HG03575 (cell line): ENCODE measurements around the gene ZC3H12C.
A peak's percentile ranks its signal among the peaks of the same experiment; 100 is the strongest.

Source experiments
- ATAC-seq: cut with Tn5 transposase; IDR thresholded peaks from one replicate; pipeline ENCODE4 v1.9.1; 2021; ENCODE audit not compliant: unreplicated experiment, insufficient number of reproducible peaks, low FRiP score; ENCODE audit errors: extremely low read depth

Gene ZC3H12C

DNA sequence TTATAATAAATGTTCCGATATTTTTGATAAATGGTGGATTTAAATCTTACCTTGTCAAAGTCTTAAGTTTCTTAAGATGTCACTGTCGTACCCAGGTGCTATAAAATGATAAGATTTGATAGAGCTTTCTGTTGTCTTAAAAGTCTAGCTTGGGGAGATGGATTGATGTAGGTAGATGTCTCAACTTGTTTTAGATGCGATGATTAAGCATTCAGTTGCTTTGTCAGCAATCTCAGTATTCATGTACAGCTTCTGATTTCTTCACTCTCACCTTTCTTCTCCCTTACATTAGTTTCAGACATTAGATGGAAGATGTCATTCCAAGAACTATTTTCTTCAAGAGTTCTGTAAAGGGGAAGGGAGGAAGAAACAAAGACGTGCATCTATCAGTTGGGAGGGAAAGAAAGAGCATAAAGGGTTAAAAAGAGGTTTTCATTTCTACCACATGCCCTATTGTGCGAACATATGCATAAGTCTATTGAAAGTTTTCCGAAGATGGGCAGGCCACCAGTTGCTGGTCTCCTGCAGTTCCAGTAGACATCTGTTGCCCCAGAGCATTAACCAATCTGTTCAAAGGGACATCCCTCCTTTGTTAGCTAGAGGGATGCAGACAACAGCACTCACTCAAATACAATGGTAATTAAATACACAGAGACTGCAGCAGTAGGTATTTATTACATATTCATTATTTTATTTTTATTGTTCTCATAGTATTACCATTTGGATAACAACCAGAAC lies 38.4 kb downstream of the ZC3H12C start:
- no peak for ATAC-seq

DNA sequence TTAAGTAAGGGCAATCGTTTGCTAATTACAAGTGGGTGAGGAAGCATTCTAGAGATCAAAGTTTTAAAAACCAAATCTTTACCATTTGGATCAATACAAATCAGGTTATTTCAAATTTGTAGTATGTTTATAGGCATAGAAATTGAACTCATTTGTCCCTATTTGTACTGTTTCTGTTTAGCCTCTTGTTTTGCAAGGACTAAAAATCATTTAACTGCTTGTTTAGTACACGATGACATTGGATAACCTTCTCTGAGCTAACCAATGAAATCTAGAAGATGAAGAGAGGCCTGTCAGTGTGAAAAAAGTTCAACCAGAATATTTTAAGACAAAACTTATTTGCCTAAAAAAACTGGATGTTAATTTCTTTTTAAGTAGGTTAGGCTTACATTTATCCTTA lies 40.0 kb downstream of the ZC3H12C start:
- no peak for ATAC-seq

DNA sequence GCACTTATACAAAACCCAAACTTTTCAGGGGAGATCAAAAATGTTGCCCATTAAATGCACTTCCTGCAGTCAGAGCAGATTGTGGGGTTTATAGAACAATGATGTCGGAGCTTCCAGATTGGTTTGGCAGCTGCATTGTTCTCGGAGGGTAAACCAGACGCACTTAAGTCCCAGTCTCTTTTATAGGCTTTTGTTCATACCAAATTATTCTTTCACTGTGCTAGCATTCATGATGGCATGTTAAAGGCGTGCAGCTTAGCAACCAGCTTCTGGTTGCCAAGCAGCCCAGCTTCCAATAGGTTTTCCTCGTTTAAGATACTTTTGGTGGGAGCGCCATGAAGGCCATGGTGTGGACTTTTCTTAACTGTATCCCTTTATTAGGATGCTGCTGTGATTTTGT lies 40.9 kb downstream of the ZC3H12C start:
- ATAC-seq: no peak

DNA sequence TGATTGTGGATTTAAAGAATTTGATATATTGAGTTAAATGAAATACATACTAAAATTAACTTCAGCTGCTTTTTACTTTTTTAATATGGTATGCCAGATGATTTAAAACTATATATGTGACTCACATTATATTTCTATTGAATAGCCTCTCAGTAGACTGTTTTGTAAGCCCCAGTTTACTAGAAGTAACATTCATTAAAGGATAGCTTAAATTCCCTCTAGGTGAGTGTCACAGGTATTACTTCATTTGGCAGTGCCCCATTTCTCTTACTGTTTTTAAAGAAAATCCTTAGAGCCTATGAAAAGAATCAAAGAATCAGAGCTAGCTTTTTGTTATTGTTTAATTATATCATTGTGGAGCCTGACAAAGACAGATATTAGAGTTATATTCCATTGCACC lies 48.6 kb downstream of the ZC3H12C start:
- no peak for ATAC-seq

DNA sequence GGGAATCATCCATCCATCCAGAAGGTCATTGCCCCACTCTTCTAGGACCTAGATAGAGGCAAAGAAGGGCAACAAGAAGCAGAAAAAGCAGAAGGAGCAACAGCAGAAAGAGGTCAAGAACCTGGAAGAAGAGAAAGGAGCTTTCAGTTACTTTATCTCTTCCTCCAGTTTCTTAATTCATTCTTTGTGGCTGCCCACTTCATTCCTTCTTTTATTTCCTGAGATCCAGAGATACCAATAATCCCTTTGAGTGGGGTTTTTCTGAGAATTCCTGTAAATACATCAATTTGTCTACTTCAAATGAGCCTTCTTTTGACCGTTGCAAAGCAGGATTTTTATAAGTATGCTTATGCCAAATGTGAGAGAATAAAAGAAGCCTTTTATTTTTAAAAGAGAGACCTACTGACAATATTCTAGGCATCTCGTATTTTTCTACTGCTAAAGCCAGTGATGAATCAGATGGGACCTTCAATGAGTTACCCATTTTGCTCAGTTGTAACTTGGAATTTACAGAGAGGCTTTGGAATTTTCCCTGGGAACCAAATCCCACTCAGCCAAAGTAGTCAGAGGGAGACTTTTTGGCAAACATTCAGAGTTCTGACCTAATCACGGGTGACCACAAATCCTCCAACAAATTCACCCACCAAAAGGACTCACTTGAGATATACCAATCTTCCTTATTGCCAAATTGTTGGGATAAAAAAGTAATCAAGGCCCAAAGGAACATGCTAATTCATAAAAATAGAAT lies 54.9 kb downstream of the ZC3H12C start:
- ATAC-seq: no peak

DNA sequence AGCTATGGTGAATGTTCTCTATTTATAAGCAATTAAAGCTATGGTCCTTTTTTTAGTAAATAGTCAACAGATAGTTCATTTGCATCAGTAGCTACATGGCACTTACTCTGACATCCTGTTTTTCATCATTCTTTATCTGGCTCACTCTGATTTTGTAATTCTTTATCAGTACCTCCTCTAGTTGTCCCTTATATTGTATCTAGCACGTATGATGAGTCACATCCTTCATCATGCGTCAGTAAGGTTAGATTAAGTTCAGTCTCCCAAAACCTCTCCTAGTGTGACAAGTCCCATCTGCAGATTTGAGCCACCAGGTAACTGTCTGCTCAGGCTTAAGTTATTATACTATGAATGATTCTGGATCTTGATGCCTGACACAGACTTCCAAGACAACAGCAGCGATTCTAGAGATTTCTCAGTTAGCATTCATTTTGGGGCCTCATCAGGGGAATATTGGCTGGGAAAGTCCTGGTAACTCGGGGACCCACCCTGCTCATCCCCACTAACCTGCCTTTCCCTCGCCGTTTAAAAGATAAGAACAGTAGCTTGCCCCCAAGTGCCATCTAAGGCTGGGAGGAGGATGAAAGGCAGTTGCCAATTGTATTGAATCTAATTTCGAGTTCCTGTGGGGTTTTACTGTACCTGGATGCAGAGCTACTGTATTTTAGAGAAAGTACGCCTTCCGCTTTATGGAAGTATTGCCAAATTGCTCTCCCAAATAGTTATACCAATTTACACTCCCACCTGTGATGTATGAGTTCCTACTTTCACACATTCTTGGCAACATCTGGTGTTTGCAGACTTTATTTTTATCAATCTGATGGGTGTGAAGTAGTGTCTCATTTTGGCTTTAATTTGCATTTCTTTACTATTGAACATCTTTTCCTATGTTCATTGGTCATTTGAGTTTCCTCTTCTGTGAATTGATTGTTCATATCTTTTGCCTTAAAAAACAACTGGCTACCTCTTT lies 55.9 kb downstream of the ZC3H12C start:
- ATAC-seq: peak; percentile 48

DNA sequence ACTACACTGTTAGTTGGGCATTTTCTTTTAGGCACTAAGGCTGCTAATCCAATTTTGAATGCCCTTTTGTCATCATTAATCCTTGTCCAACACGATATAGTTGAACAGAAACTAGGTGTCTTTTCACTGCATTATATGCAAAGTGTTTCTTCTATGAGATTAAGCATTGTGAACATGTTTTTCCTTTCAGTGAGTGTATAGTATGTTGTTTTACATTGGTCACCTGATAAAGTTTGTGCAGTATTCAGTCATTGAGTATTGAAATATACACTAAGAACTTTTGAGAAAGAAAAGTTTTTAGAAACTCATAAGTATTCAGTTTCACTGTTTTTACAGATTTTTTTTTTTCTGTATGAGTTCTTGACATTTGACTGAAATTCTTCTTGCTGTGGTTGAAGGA lies 59.0 kb downstream of the ZC3H12C start:
- no peak for ATAC-seq

DNA sequence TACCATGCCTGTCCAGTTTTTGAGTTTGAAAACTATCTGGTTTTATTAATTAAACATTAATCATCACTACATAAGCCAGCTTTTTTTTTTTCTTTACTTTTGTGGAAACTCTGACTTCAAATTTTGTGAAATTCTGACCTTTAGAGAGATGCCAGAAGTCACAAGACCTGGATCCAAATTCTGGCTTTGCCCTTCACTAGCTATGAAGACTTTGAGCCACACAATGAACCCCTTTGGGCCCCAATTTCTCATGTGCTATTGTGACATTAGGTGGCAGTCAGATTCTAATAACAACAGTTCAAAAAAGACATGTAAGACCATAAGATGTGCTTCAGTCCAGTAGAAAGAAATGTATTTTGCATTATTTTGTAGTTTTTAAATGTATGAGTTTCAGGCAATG lies 60.3 kb downstream of the ZC3H12C start:
- no peak for ATAC-seq

DNA sequence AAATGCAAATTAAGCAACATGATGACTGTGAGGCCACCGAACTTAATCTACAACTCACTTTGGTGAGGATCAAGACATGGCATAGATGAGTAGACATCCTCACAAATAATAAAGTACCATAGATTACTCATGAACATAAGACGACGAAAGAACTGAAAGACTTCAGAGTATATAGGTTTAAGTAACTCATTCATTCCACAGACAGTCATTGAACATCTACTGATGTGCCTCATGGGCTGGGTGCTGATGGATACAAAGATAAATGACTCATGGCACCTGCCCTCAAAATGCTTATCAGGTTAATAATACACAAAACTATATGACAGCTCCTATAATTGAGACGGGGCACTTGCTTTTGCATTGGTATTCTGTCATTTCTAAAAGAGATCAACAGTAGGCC lies 63.3 kb downstream of the ZC3H12C start:
- ATAC-seq: no peak

DNA sequence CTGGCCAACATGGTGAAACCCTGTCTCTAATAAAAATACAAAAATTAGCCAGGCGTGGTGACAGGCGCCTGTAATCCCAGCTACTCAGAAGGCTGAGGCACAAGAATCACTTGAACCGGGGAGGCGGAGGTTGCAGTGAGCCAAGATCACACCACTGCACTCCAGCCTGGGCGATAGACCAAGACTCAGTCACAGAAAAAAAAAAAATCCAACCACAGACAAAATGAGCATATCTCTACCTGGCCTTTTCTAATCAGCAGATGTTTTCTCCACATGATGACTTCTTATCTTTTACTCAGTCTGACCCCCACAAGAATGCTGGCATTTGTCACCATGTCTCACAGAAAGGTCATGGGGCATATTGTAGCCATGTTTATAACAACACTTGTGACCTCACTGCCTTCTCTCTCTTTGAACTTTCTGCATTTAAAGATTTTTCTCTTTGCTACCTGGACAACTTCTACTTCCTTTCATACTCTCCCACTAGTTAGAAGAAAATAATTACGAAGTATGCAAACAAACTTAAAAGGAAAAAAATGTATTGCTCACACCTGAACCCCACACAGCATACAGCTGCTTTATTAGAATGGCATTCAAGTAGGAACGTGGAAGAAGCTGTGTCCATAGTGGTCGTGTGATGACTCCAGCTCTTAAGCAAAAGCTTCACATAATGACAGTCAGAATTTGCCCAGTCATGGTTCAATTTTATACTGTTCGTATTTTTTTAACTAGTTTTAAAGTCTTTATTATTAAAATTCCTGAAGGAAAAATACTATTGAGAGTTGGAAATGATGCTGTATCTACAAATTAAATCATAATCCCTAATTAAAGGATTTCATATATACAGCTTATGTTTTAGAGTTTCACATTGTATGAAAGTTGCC lies 65.4 kb downstream of the ZC3H12C start:
- no peak for ATAC-seq

DNA sequence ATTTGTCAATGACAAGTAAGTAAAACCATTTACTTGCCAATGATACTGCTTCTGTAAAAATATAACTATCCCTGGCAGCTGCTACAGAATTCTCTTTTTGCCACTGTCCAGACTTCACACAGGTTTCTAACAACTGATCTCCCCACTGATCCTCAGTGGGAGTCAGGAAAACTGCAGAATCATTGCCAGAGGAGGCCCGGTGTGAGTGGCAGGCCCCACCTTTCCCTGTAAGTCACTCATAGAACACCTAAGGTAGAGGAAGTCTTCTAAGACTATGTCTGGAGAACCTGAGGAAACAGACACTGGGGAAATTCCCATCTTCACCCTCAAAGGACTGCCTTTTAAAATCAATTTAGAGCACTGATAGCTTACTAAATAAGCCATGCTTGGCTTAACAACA lies 66.3 kb downstream of the ZC3H12C start:
- no peak for ATAC-seq

DNA sequence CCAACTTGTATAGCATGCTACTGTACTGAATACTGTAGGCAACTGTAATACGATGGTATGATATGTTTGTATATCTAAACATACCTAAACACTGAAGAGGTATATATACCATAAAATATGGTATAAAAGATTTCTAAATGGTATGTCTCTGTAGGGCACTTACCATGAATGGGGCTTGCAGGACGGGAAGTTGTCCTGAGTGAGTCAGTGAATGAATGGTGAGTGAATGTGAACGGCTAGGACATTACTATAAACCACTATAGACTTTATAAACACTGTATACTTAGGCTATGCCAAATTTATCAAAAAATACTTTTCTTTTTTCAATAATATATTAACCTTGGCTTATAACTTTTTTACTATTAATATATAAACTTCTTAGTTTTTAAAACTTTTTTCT lies 66.8 kb downstream of the ZC3H12C start:
- ATAC-seq: no peak

DNA sequence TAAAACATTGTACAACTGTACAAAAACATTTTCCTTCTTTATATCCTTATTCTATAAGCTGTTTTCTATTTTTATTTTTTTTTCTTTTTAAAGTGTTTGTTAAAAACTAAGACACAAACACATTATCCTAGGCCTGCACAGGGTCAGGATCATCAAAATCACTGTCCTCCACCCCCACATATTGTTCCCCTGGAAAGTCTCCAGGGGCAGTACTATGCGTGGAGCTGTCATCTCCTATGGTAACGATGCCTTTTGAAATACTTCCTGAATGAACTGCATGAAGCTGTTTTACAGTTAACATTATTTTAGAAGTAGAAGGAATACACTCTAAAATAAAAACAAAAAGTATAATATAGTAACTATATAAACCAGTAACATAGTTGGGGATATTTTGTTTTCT lies 67.2 kb downstream of the ZC3H12C start:
- ATAC-seq: no peak

DNA sequence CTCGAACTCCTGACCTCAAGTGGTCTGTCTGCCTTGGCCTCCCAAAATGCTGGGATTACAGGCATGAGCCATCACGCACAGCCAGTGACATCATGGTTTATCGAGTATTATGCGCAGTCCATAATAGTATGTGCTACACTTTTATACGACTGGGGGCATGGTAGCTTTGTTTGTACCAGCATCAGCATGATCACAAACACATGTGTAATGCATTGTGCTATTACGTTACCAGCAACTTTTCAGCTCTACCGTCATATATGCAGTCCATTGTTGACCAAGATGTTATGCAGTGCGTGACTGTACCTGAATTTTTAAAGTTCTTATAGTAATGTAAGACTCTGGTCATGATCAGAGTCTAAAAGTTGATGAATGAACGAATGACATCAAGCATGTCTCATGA lies 67.9 kb downstream of the ZC3H12C start:
- ATAC-seq: no peak

DNA sequence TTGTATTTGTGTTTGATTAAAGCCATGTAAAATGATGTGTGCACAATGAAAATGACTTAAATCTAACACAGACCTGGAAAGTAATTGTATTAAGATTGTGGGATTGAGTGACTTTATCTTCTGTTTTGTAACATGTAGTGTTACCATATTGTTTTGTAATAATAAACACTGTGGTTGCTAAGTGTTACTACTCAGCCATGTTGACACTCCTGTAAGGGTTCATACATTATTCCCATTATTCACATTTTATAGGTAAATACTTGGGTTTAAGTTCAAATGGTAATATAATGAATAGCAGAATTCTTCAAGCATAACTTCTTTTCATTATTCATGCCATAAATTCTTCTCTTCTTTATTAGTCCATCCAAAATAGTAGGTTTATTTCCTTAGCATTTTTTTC lies 69.0 kb downstream of the ZC3H12C start:
- no peak for ATAC-seq

DNA sequence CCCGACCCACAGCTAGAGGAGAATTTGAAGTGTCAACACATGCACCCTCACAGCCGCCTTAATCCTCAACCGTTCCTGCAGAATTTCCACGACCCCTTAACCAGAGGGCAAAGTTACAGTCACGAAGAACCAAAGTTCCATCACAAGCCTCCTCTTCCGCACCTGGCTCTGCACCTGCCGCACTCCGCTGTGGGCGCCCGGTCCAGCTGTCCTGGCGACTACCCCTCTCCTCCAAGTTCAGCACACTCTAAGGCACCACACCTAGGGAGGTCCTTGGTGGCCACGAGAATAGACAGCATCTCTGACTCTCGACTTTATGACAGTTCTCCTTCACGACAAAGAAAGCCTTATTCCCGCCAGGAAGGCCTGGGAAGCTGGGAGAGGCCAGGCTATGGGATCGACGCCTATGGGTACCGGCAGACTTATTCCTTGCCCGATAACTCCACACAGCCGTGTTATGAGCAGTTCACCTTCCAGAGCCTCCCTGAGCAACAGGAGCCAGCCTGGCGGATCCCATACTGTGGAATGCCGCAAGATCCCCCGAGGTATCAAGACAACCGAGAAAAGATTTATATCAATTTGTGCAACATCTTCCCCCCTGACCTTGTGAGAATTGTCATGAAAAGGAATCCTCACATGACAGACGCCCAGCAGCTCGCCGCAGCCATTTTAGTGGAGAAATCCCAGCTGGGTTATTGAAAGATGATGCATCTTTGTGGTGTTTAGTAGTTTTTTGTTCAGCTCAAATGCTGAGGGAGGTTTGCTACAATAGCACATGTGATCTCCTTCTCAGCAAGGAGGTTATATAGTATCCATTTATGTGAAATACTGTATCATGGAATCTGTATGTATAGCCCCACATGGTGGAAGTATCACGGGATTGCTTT lies 72.1 kb downstream of the ZC3H12C start:
- no peak for ATAC-seq

DNA sequence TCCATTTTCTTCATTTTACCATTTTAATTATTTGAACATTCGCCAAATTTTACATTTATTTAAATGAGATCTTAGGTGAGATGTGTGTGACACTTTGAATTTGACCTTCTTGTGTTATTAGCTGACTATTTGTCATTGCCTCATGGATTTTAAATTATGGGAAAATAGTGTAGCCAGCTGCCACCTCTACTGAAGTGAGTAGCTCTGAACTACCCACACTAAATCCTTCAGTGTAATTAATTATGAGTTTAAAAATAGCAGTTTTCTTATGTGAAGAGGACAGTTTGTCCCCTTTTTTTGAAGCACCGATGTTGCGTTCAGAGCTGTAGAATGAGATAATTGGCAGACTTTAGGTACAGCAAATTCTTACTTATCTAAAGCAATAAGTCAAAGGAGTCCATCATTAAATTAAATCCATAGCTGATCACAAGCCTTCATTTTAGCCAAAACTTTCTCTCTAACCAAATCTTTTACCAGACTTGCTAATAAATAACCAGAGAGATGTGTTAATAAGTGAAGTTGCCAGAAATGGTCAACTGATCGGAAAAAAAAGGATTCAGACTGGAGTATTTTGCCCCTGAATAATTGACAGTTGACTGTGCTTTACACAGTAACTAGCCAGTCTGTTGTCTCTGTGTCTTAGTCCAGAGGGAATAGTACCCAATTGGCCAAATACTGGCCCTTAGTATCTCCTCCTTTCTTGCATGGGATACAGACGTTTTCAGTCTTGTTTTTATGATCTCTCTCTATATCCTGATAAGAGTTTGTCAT lies 75.0 kb downstream of the ZC3H12C start:
- ATAC-seq: no peak
